Breast epithelium (tissue), 4 donors: ENCODE measurements around the gene KLK8. TPM values are rescaled to one million over a fixed set of nuclear protein-coding genes. Genes with fewer than 3 reads are reported as not detected.

Source experiments
- DNase-seq, 2 donors: peaks; one replicate each; pipeline ENCODE4 v3.0.0-alpha.2; 2019; ENCODE audit warnings: low spot score in 2 of 2
- H3K27ac ChIP-seq, 2 donors: fragments of 200-600 bp; sonication (generic) in 1 of 2; one replicate each; pipeline ENCODE4 v1.5.1; 2016 to 2019; ENCODE audit warnings: mild to moderate bottlenecking in 1 of 2
- H3K27me3 ChIP-seq, 2 donors: fragments of 200-600 bp; sonication (generic) in 1 of 2; one replicate each; pipeline versions ENCODE4 v1.5.1 to v1.6.0; 2017 to 2019; ENCODE audit warnings: control low read depth in 1 of 2, mild to moderate bottlenecking in 1 of 2
- H3K36me3 ChIP-seq: fragments of 200-600 bp; one replicate; pipeline ENCODE4 v1.5.1; 2019
- H3K4me1 ChIP-seq, 2 donors: fragments of 200-600 bp; sonication (generic); one replicate each; pipeline ENCODE4 v1.5.1; 2016 to 2019; ENCODE audit warnings: control low read depth in 1 of 2
- H3K4me3 ChIP-seq, 3 donors: fragments of 200-600 bp; sonication (generic); 1 replicate in 2 of 3; 2 replicates in 1 of 3; pipeline ENCODE4 v1.5.1; 2016 to 2019; ENCODE audit warnings: mild to moderate bottlenecking in 3 of 3, moderate library complexity in 2 of 3
- H3K9me3 ChIP-seq, 2 donors: fragments of 200-600 bp; sonication (generic) in 1 of 2; one replicate each; pipeline ENCODE4 v1.5.1; 2016 to 2019; ENCODE audit warnings: control low read depth in 1 of 2
- POLR2A ChIP-seq: fragments of 450-650 bp; IDR thresholded peaks from one replicate; pipeline ENCODE4 v1.6.1; 2016; ENCODE audit warnings: antibody characterized with exemption, mild to moderate bottlenecking, moderate library complexity
- POLR2AphosphoS5 ChIP-seq, 3 donors: sonication (generic); formaldehyde crosslinking; IDR thresholded peaks; one replicate each; pipeline ENCODE4 v1.6.1; 2017; ENCODE audit warnings: antibody characterized with exemption in 3 of 3
- intact Hi-C: fragments of 100-400 bp; cut with DNase I; formaldehyde crosslinking; loops from one replicate; pipeline ENCODE4 v1.15.1; 2023; ENCODE audit warnings: low total_unique reads
- total RNA-seq, 3 donors: library from RNA; depleted of rRNA; stranded (reverse); fragments of >200 nt; gene quantifications; one replicate each; pipeline ENCODE4 v1.1.0, GENCODE V29; 2016
- TF ChIP-seq, protein P1 (sequence below), 3 donors: fragments of 450-650 bp; IDR thresholded peaks; one replicate each; pipeline ENCODE4 v1.5.1; 2016 to 2017; ENCODE audit warnings: antibody characterized with exemption in 3 of 3, mild to moderate bottlenecking in 3 of 3, moderate library complexity in 3 of 3

Gene KLK8
- total RNA-seq, 3 donors from 2014 or later: 13.4 to 46.2 TPM; not detected in 1

DNA sequence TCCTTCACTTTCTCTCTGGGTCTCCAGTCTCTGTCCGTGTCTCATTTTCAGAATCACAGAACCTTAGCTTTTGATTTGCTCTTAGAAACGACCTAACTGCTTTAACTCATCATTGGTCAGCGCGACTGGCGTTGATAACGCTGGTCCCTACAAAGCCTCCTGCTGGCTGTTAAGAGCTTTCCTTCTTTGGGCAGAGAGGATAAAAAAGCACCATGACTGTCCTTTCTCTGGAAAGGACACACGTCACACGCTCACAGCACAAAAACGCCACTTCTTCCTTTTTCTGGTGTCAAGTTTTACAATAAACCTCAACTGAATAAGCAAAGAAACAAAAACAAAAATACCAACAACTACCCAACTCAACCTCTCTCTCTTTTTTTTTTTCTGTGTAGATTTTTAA, 35.1 kb upstream of the KLK8 start:
- no peak for DNase-seq
- H3K4me3 ChIP-seq: no peak overlapping the region
- H3K36me3 ChIP-seq: no peaks in the 10 kb centered on the region
- no peaks in the 10 kb centered on the region for H3K27me3 ChIP-seq
- no peak overlapping the region for H3K27ac ChIP-seq
- TF ChIP-seq, protein P1, sequence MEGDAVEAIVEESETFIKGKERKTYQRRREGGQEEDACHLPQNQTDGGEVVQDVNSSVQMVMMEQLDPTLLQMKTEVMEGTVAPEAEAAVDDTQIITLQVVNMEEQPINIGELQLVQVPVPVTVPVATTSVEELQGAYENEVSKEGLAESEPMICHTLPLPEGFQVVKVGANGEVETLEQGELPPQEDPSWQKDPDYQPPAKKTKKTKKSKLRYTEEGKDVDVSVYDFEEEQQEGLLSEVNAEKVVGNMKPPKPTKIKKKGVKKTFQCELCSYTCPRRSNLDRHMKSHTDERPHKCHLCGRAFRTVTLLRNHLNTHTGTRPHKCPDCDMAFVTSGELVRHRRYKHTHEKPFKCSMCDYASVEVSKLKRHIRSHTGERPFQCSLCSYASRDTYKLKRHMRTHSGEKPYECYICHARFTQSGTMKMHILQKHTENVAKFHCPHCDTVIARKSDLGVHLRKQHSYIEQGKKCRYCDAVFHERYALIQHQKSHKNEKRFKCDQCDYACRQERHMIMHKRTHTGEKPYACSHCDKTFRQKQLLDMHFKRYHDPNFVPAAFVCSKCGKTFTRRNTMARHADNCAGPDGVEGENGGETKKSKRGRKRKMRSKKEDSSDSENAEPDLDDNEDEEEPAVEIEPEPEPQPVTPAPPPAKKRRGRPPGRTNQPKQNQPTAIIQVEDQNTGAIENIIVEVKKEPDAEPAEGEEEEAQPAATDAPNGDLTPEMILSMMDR (IDR thresholded peaks at IDR 0.05): no peak
- no peak for TF ChIP-seq POLR2A
- no peak for TF ChIP-seq POLR2AphosphoS5 (IDR thresholded peaks at IDR 0.05)
- H3K4me1 ChIP-seq: no peaks in the 10 kb centered on the region
- intact Hi-C loops: no loop called here
- no peaks in the 10 kb centered on the region for H3K9me3 ChIP-seq

DNA sequence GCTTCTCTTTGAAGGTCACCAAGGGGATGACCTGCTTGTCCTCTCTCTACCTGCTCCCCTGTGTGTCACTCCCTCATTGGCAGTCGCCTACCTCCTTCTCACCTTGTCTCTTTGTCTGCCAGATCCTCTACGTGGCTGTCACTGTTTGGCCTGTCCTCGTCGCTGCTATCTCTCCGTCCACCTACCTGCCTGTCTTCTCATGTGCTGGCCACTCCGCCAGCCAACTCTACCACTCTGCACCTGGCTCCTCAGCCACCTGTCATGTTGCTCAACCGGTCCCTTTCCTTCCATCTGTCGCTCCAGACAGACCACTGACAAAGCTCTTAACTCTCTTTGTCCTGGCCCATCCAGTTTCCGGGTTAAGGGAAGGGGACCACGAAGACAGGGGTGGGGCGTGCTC, 33.3 kb upstream of the KLK8 start, which contains the start of gene KLK12:
Gene KLK12 (minus strand): TSS at position 299 of the 400 bp plus-strand sequence. CDS start 381 bp downstream, outside the sequence.
- H3K9me3 ChIP-seq: no peaks in the 10 kb centered on the region
- no peaks in the 10 kb centered on the region for H3K36me3 ChIP-seq
- no peak for DNase-seq
- intact Hi-C loops: no loop called here
- no peak within 1 kb of the TSS for H3K4me3 ChIP-seq
- H3K27me3 ChIP-seq: no peaks in the 10 kb centered on the region
- H3K4me1 ChIP-seq: no peaks in the 10 kb centered on the region
- TF ChIP-seq, protein P1 (IDR thresholded peaks at IDR 0.05): no peak
- no peak for TF ChIP-seq POLR2AphosphoS5 (IDR thresholded peaks at IDR 0.05)
- TF ChIP-seq POLR2A: no peak
- H3K27ac ChIP-seq: no peak within 1 kb of the TSS

DNA sequence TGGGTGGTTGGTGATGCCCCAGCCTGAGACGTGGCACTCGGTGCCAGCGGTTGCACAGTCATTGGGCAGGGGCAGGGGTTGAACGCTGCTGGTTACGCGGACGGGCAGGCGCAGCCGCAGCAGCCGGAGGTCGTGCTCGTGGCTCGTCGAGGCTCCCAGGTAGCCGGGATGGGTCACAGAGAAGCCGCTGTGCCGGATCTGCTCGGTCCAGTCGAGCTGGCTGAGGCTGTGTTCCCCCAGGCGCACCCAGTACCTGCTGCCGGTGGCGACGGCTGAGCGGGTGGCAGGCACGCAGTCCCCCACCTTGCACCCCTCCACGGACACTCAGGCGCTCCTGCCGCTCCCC, 30.4 kb upstream of the KLK8 start:
- H3K4me3 ChIP-seq: no peak overlapping the region
- DNase-seq: no peak
- H3K27ac ChIP-seq: no peak overlapping the region
- H3K4me1 ChIP-seq: no peaks in the 10 kb centered on the region
- peaks cover 0 to 6% of the 10 kb centered on the region in 2 donors for H3K27me3 ChIP-seq
- TF ChIP-seq, protein P1 (IDR thresholded peaks at IDR 0.05): no peak
- no peak for TF ChIP-seq POLR2A
- no peak for TF ChIP-seq POLR2AphosphoS5 (IDR thresholded peaks at IDR 0.05)
- H3K9me3 ChIP-seq: no peaks in the 10 kb centered on the region
- no peaks in the 10 kb centered on the region for H3K36me3 ChIP-seq
- intact Hi-C loops: no loop called here

DNA sequence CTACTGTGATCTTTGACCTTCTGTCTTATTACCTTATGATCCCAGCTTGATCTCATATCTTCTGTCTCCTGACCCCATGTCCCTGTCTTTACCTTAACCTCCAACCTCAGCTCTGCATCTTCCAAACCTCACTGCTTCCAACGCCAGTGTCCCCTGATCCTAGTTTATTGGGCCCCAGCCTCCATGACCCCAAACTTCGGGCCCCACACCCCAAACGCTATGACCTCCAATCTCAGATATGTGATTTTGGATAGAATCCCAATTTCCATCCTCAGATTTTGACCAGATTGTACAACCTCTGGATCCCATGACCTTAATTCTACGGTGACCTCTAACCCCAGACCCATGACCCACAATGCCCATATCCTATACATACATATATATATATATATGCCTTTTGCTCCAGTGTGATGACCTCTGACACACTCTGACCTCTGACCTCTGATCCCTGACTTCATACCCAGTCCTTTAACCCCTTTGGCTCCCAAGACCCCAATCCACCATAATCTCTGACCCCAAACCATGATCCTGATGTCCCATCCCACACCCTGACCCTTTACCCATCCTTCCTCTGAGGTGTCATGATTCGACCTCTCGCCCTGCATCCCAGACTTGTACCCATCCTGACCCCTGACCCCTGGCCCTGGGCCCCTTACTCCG, 29.9 kb upstream of the KLK8 start:
- no peak for DNase-seq
- H3K4me1 ChIP-seq: no peaks in the 10 kb centered on the region
- intact Hi-C loops: no loop called here
- no peaks in the 10 kb centered on the region for H3K36me3 ChIP-seq
- H3K27ac ChIP-seq: no peak overlapping the region
- no peak for TF ChIP-seq POLR2AphosphoS5 (IDR thresholded peaks at IDR 0.05)
- no peak for TF ChIP-seq POLR2A
- TF ChIP-seq, protein P1 (IDR thresholded peaks at IDR 0.05): no peak
- peaks cover 0 to 9% of the 10 kb centered on the region in 2 donors for H3K27me3 ChIP-seq
- no peaks in the 10 kb centered on the region for H3K9me3 ChIP-seq
- H3K4me3 ChIP-seq: no peak overlapping the region

DNA sequence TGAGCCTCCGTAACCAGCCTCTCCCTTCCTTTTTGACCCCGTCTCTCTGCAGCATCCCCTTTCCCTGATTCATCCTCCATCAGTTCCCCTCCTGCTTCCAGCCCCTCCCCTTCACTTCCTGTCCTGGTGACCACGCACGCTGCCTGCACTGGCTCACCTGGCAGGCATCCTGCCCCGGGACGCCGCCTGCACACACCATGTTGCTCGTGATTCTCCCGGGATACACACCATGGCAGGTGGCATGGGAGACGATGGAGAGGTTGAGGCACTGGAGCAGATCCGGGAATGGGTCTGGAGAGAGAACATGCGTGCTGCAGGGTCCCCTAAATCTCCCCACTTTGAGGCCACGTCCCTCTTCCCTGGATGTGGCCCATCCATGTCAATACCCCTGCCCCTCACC, 29.2 kb upstream of the KLK8 start:
- Histone ChIP-seq H3K27ac (no peak overlapping the region), H3K36me3 (no peaks in the 10 kb centered on the region), H3K27me3 (peaks cover 0 to 14% of the 10 kb centered on the region in 2 donors), H3K4me1 (no peaks in the 10 kb centered on the region), H3K9me3 (no peaks in the 10 kb centered on the region), H3K4me3 (no peak overlapping the region)
- DNase-seq: no peak
- TF ChIP-seq, protein P1 (IDR thresholded peaks at IDR 0.05): no peak
- TF ChIP-seq POLR2A (no peak), POLR2AphosphoS5 (IDR thresholded peaks at IDR 0.05) (no peak)
- intact Hi-C loops: no loop called here
